Vagina (tissue), 2 donors: ENCODE results near the gene PDXP.

ENCODE experiments used
- POLR2A ChIP-seq, 2 donors: fragments of 450-650 bp; IDR thresholded peaks; one replicate each; pipeline ENCODE4 v1.6.1; 2017; ENCODE audit warnings: antibody characterized with exemption in 2 of 2, mild to moderate bottlenecking in 2 of 2, moderate library complexity in 2 of 2
- POLR2AphosphoS5 ChIP-seq, 2 donors: sonication (generic); formaldehyde crosslinking; IDR thresholded peaks; one replicate each; pipeline ENCODE4 v1.9.0; 2017; ENCODE audit warnings: antibody characterized with exemption in 2 of 2, mild to moderate bottlenecking in 2 of 2, low read depth in 1 of 2; ENCODE audit not compliant: insufficient read depth in 1 of 2
- TF ChIP-seq, protein P1 (sequence below), 3 experiments: fragments of 450-650 bp in 2 of 3; fragments of 200-600 bp in 1 of 3; sonication (generic) in 1 of 3; IDR thresholded peaks; one replicate each; pipeline ENCODE4 v1.5.1; 2017 to 2019; ENCODE audit warnings: antibody characterized with exemption in 3 of 3, mild to moderate bottlenecking in 2 of 3, moderate library complexity in 2 of 3

DNA sequence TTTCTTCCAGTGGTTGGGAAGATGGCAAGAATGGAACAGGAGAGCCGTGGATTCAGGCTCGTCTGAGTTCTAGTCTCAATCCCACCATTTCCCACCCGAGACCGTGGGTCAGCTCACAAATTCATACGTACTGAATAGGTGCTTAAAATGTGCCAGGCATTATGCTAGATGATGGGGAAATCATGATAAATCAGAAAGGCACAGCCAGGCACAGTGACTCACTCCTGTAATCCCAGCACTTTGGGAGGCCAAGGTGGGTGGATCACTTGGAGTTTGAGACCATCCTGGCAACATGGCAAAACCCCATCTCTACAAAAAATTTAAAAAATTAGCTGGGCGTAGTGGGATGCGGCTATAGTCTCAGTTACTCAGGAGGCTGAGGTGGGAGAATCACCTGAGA, 45.4 kb downstream of the PDXP start:
- no peak for TF ChIP-seq POLR2A (IDR thresholded peaks at IDR 0.05)
- TF ChIP-seq, protein P1, sequence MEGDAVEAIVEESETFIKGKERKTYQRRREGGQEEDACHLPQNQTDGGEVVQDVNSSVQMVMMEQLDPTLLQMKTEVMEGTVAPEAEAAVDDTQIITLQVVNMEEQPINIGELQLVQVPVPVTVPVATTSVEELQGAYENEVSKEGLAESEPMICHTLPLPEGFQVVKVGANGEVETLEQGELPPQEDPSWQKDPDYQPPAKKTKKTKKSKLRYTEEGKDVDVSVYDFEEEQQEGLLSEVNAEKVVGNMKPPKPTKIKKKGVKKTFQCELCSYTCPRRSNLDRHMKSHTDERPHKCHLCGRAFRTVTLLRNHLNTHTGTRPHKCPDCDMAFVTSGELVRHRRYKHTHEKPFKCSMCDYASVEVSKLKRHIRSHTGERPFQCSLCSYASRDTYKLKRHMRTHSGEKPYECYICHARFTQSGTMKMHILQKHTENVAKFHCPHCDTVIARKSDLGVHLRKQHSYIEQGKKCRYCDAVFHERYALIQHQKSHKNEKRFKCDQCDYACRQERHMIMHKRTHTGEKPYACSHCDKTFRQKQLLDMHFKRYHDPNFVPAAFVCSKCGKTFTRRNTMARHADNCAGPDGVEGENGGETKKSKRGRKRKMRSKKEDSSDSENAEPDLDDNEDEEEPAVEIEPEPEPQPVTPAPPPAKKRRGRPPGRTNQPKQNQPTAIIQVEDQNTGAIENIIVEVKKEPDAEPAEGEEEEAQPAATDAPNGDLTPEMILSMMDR (IDR thresholded peaks at IDR 0.05): no peak
- no peak for TF ChIP-seq POLR2AphosphoS5 (IDR thresholded peaks at IDR 0.05; ENCODE audit: insufficient read depth in 1 of 2, low read depth in 1 of 2)
